Head of caudate nucleus (tissue), 42 donors: ENCODE results near the gene PACSIN3.
"Not testable (repeated sequence)": the region's sequence is repeated elsewhere in the genome, so short reads cannot be mapped to it uniquely, and the experiment has no call there.

Experiments used
- DNase-seq, 42 donors: peaks; one replicate each; pipeline versions ENCODE4 v3.0.0 to v3.0.0-alpha.2; 2020 to 2021; ENCODE audit warnings: mixed read lengths in 7 of 42
- intact Hi-C: fragments of 100-400 bp; cut with DNase I; formaldehyde crosslinking; loops from one replicate; pipeline ENCODE4 v1.15.0; 2022

The PACSIN3 gene

GRCh38 chr11:47202576-47202975, 16.3 kb upstream of the PACSIN3 start:
- intact Hi-C loops = no loop called here
- DNase-seq = no peak

GRCh38 chr11:47201015-47201414, 14.8 kb upstream of the PACSIN3 start:
- peak in 1 of 42 donors; percentile 7 for DNase-seq
- intact Hi-C loops = no loop called here

- intact Hi-C loops, DNase-seq: not testable (repeated sequence)
Observed at GRCh38 chr11:47198161-47198560, 11.9 kb upstream of the PACSIN3 start.

GRCh38 chr11:47192111-47192510, 5.9 kb upstream of the PACSIN3 start:
- no peak for DNase-seq

GRCh38 chr11:47191137-47191536, 4.9 kb upstream of the PACSIN3 start:
- intact Hi-C loops, DNase-seq: not testable (repeated sequence)

More at GRCh38 chr11:47192111-47192510, 5.9 kb upstream of the PACSIN3 start:
- intact Hi-C loops = no loop called here

- DNase-seq = no peak
- intact Hi-C loops = no loop called here
Observed at GRCh38 chr11:47189100-47189834, 3.0 kb upstream of the PACSIN3 start.

- DNase-seq = no peak
- intact Hi-C loops = no loop called here
Observed at GRCh38 chr11:47188259-47188658, 2.0 kb upstream of the PACSIN3 start.

- intact Hi-C loops = no loop called here
- no peak for DNase-seq
Observed at GRCh38 chr11:47187723-47188122, 1.5 kb upstream of the PACSIN3 start.

- intact Hi-C loops = no loop called here
- peak; percentile 33 to 87 (median 68) for DNase-seq
Observed at GRCh38 chr11:47186700-47187695, 764 bp upstream of the PACSIN3 start.

GRCh38 chr11:47185305-47186075, 744 bp downstream of the PACSIN3 start:
- DNase-seq = peak in 20 of 42 donors; percentile 21 to 79 (median 50)
- intact Hi-C loops = loop anchor here (2.0 kb wide), 1 partner anchor 29 kb away; the partner anchor contains the start of gene DDB2

GRCh38 chr11:47184711-47185304, 1.4 kb downstream of the PACSIN3 start:
- DNase-seq = peak; percentile 77 to 95 (median 89)
- intact Hi-C loops = loop anchor here (2.0 kb wide), 1 partner anchor 30 kb away; the partner anchor contains the start of gene DDB2

GRCh38 chr11:47183969-47184368, 2.3 kb downstream of the PACSIN3 start:
- no peak for DNase-seq
- intact Hi-C loops = loop anchor here (2.0 kb wide), 1 partner anchor 31 kb away; the partner anchor contains the start of gene DDB2

- intact Hi-C loops = no loop called here
- no peak for DNase-seq
Observed at GRCh38 chr11:47183031-47183856, 3.0 kb downstream of the PACSIN3 start.

- no peak for DNase-seq
- intact Hi-C loops = no loop called here
Observed at GRCh38 chr11:47182380-47182779, 3.9 kb downstream of the PACSIN3 start.

GRCh38 chr11:47181271-47181670, 5.0 kb downstream of the PACSIN3 start:
- no peak for DNase-seq
- intact Hi-C loops = no loop called here

- no peak for DNase-seq
- intact Hi-C loops = no loop called here
Observed at GRCh38 chr11:47180006-47180787, 6.0 kb downstream of the PACSIN3 start.

GRCh38 chr11:47179655-47179991, 6.6 kb downstream of the PACSIN3 start:
- peak in 20 of 42 donors; percentile 36 to 73 (median 50) for DNase-seq
- intact Hi-C loops = loop anchor here (5.0 kb wide), 1 partner anchor 178 kb away; no protein-coding TSS in a partner anchor
